Mesendoderm (in vitro differentiated cells): ENCODE measurements around the gene AVP.
"Not testable (repeated sequence)": the region's sequence is repeated elsewhere in the genome, so short reads cannot be mapped to it uniquely, and the experiment has no call there.

Experiments
- DNase-seq: peaks from one replicate; pipeline ENCODE4 v3.0.0; 2013
- H2AK5ac ChIP-seq: 2 replicates; pipeline ENCODE4 v1.6.1; 2013; ENCODE audit warnings: low read length, inconsistent platforms
- H2BK120ac ChIP-seq: 2 replicates; pipeline ENCODE4 v1.6.1; 2013; ENCODE audit warnings: low read depth, mild to moderate bottlenecking, low read length, moderate library complexity, mixed read lengths
- H2BK15ac ChIP-seq: replicated peaks from 2 replicates; pipeline ENCODE4 v1.6.1; 2013; ENCODE audit warnings: low read depth, mild to moderate bottlenecking, moderate library complexity
- H2BK5ac ChIP-seq: 2 replicates; pipeline ENCODE4 v1.6.1; 2013; ENCODE audit warnings: low read length, inconsistent platforms
- H3K18ac ChIP-seq: 2 replicates; pipeline ENCODE4 v1.6.1; 2013; ENCODE audit warnings: mild to moderate bottlenecking, low read length, mixed read lengths
- H3K23ac ChIP-seq: one replicate; pipeline ENCODE4 v1.6.1; 2013; ENCODE audit warnings: low read length
- H3K27ac ChIP-seq: 2 replicates; pipeline ENCODE4 v1.5.1; 2013; ENCODE audit warnings: low read depth, mild to moderate bottlenecking, inconsistent platforms, low read length, moderate library complexity
- H3K27me3 ChIP-seq: 2 replicates; pipeline ENCODE4 v1.6.1; 2013; ENCODE audit warnings: low read length, control low read depth, mild to moderate bottlenecking, inconsistent platforms; ENCODE audit not compliant: insufficient read depth, poor library complexity
- H3K36me3 ChIP-seq: 2 replicates; pipeline ENCODE4 v1.6.1; 2013; ENCODE audit warnings: low read length, inconsistent platforms; ENCODE audit not compliant: control insufficient read depth, insufficient read depth
- H3K4ac ChIP-seq: one replicate; pipeline ENCODE4 v1.6.1; 2013; ENCODE audit warnings: low read depth, mild to moderate bottlenecking, low read length, moderate library complexity
- H3K4me1 ChIP-seq: 2 replicates; pipeline ENCODE4 v1.6.1; 2013; ENCODE audit warnings: low read depth, low read length, inconsistent platforms; ENCODE audit not compliant: control insufficient read depth
- H3K4me2 ChIP-seq: 2 replicates; pipeline ENCODE4 v1.6.1; 2013; ENCODE audit warnings: low read length
- H3K4me3 ChIP-seq: 2 replicates; pipeline ENCODE4 v1.5.1; 2013; ENCODE audit warnings: mild to moderate bottlenecking, low read length
- H3K56ac ChIP-seq: one replicate; pipeline ENCODE4 v1.6.1; 2013; ENCODE audit warnings: low read length
- H3K79me1 ChIP-seq: 2 replicates; pipeline ENCODE4 v1.6.1; 2013; ENCODE audit warnings: low read length, inconsistent platforms
- H3K79me2 ChIP-seq: 2 replicates; pipeline ENCODE4 v1.6.1; 2013; ENCODE audit warnings: mild to moderate bottlenecking, low read length; ENCODE audit not compliant: control insufficient read depth, insufficient read depth
- H3K9ac ChIP-seq: 2 replicates; pipeline ENCODE4 v1.6.1; 2013; ENCODE audit warnings: low read length, inconsistent platforms
- H4K5ac ChIP-seq: one replicate; pipeline ENCODE4 v1.6.1; 2013; ENCODE audit warnings: low read length
- H4K8ac ChIP-seq: one replicate; pipeline ENCODE4 v1.6.1; 2013; ENCODE audit warnings: low read depth, mild to moderate bottlenecking, control low read depth, low read length, moderate library complexity
- WGBS: extraction: QIAGEN DNeasy Blood & Tissue Kit; methylation state at CpG from one replicate; pipeline ENCODE4 v1.1.7; 2013; ENCODE audit warnings: low lambda C conversion rate, missing lambda C conversion rate; ENCODE audit not compliant: insufficient coverage; ENCODE audit errors: extremely low coverage; 5-methylcytosine and 5-hydroxymethylcytosine counted together

AVP gene

GRCh38 chr20:3123542-3123941 is 39.0 kb upstream of the AVP start:
- H2BK5ac ChIP-seq = no peak overlapping the region
- no peaks in the 10 kb centered on the region for H3K4me1 ChIP-seq
- DNase-seq = no peak
- H3K9ac ChIP-seq = no peak overlapping the region
- no peaks in the 10 kb centered on the region for H3K79me1 ChIP-seq
- H3K4me2 ChIP-seq = no peak overlapping the region
- no peak overlapping the region for H3K18ac ChIP-seq
- H3K4me3 ChIP-seq = no peak overlapping the region
- no peak overlapping the region for H4K5ac ChIP-seq
- no peak overlapping the region for H2BK120ac ChIP-seq
- WGBS = no CpG with 5 or more reads among the region's 1 CpG
- no peak overlapping the region for H4K8ac ChIP-seq
- no peak overlapping the region for H2AK5ac ChIP-seq
- H3K36me3 ChIP-seq = no peaks in the 10 kb centered on the region
- no peak overlapping the region for H3K4ac ChIP-seq
- no peaks in the 10 kb centered on the region for H3K27me3 ChIP-seq
- H3K56ac ChIP-seq = no peak overlapping the region
- H3K27ac ChIP-seq = no peak overlapping the region
- no peaks in the 10 kb centered on the region for H3K79me2 ChIP-seq
- no peak overlapping the region for H3K23ac ChIP-seq
- H2BK15ac ChIP-seq = no peak overlapping the region

GRCh38 chr20:3121955-3122610 is 37.6 kb upstream of the AVP start:
- H4K8ac ChIP-seq = no peak overlapping the region
- H3K56ac ChIP-seq = no peak overlapping the region
- no CpG with 5 or more reads among the region's 12 CpGs for whole genome bisulfite sequencing
- H4K5ac ChIP-seq = no peak overlapping the region
- no peak for DNase-seq
- no peak overlapping the region for H2BK120ac ChIP-seq
- no peaks in the 10 kb centered on the region for H3K4me1 ChIP-seq
- no peak overlapping the region for H3K4me3 ChIP-seq
- H3K23ac ChIP-seq = no peak overlapping the region
- no peak overlapping the region for H2BK15ac ChIP-seq
- H3K4ac ChIP-seq = no peak overlapping the region
- H3K18ac ChIP-seq = no peak overlapping the region
- H3K4me2 ChIP-seq = no peak overlapping the region
- no peaks in the 10 kb centered on the region for H3K27me3 ChIP-seq
- no peak overlapping the region for H3K27ac ChIP-seq
- no peak overlapping the region for H2AK5ac ChIP-seq
- no peak overlapping the region for H3K9ac ChIP-seq
- H2BK5ac ChIP-seq = no peak overlapping the region
- no peaks in the 10 kb centered on the region for H3K36me3 ChIP-seq
- no peaks in the 10 kb centered on the region for H3K79me1 ChIP-seq
- H3K79me2 ChIP-seq = no peaks in the 10 kb centered on the region

- H3K79me2 ChIP-seq = no peaks in the 10 kb centered on the region
- H3K4ac ChIP-seq = no peak overlapping the region
- H3K56ac ChIP-seq = no peak overlapping the region
- no peak overlapping the region for H3K18ac ChIP-seq
- H3K27ac ChIP-seq = no peak overlapping the region
- H4K8ac ChIP-seq = no peak overlapping the region
- H4K5ac ChIP-seq = no peak overlapping the region
- no peak overlapping the region for H3K4me2 ChIP-seq
- no peak overlapping the region for H2BK15ac ChIP-seq
- H3K36me3 ChIP-seq = no peaks in the 10 kb centered on the region
- no CpG with 5 or more reads among the region's 11 CpGs for WGBS
- H2AK5ac ChIP-seq = no peak overlapping the region
- DNase-seq = no peak
- no peak overlapping the region for H3K23ac ChIP-seq
- no peak overlapping the region for H3K9ac ChIP-seq
- no peak overlapping the region for H2BK5ac ChIP-seq
- no peak overlapping the region for H3K4me3 ChIP-seq
- no peaks in the 10 kb centered on the region for H3K4me1 ChIP-seq
- H2BK120ac ChIP-seq = no peak overlapping the region
- no peaks in the 10 kb centered on the region for H3K79me1 ChIP-seq
- H3K27me3 ChIP-seq = no peaks in the 10 kb centered on the region
These were observed 36.9 kb upstream of the AVP start for GRCh38 chr20:3121271-3121911.

GRCh38 chr20:3119044-3119443 is 34.5 kb upstream of the AVP start:
- Histone ChIP-seq H2BK120ac (no peak overlapping the region), H3K4me1 (no peaks in the 10 kb centered on the region), H3K4me2 (no peak overlapping the region), H4K8ac (no peak overlapping the region), H2BK5ac (no peak overlapping the region), H3K79me1 (no peaks in the 10 kb centered on the region), H3K36me3 (no peaks in the 10 kb centered on the region), H4K5ac (no peak overlapping the region), H3K27me3 (no peaks in the 10 kb centered on the region), H3K27ac (no peak overlapping the region), H2BK15ac (no peak overlapping the region), H3K18ac (no peak overlapping the region), H3K79me2 (no peaks in the 10 kb centered on the region), H3K9ac (no peak overlapping the region), H3K4ac (no peak overlapping the region), H3K4me3 (no peak overlapping the region), H3K56ac (no peak overlapping the region), H2AK5ac (no peak overlapping the region), H3K23ac (no peak overlapping the region)
- DNase-seq = no peak
- WGBS = no CpG with 5 or more reads among the region's 5 CpGs

- not testable (repeated sequence) for H3K27ac ChIP-seq, H3K18ac ChIP-seq, H3K23ac ChIP-seq, H2BK15ac ChIP-seq, H2AK5ac ChIP-seq, H3K4me3 ChIP-seq, H3K27me3 ChIP-seq, H3K4ac ChIP-seq, H3K4me1 ChIP-seq, H3K4me2 ChIP-seq, H3K9ac ChIP-seq, H2BK120ac ChIP-seq, H3K79me1 ChIP-seq, H3K36me3 ChIP-seq, H3K56ac ChIP-seq, H3K79me2 ChIP-seq, H2BK5ac ChIP-seq, H4K8ac ChIP-seq, H4K5ac ChIP-seq
- peak; percentile 87 for DNase-seq
- WGBS = no CpG with 5 or more reads among the region's 14 CpGs
These were observed 33.4 kb upstream of the AVP start for GRCh38 chr20:3117839-3118379.
